ENCODE results near the gene SLC38A11. TPM values are rescaled to one million over a fixed set of nuclear protein-coding genes. Genes with fewer than 3 reads are reported as not detected.

Gene SLC38A11
- total RNA-seq, 4 donors from 2014 or later, result 0.19 to 9.9 (median 0.77) TPM

- no peak for DNase-seq (ENCODE audit: low spot score)
- no peak for ATAC-seq (ENCODE audit: low FRiP score)
- TF ChIP-seq CTCF (IDR thresholded peaks at IDR 0.05), result no peak
These were observed 67.7 kb downstream of the SLC38A11 start for GRCh38 chr2:164887434-164888144.

DNA sequence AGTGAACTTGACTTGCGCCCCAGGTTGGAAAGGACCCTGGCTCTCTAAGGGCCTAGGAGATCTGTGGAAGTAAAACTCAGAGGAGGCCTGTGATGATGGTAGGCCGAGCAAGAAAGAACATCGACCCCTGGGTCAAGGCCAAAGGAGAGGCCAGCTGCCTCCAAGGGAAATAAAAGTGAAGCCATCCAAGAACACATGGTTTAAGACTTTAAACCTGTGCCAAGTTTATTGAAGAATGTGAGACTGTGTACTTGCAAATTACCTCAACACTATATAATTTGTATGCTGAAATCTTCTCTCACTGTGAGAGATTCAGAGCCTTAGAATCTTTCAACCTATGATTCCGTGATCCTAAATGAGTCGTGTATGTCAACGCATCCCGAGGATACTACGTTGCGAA, 73.0 kb downstream of the SLC38A11 start:
- TF ChIP-seq CTCF (IDR thresholded peaks at IDR 0.05), result no peak
- no peak for DNase-seq (ENCODE audit: low spot score)
- no peak for ATAC-seq (ENCODE audit: low FRiP score)

DNA sequence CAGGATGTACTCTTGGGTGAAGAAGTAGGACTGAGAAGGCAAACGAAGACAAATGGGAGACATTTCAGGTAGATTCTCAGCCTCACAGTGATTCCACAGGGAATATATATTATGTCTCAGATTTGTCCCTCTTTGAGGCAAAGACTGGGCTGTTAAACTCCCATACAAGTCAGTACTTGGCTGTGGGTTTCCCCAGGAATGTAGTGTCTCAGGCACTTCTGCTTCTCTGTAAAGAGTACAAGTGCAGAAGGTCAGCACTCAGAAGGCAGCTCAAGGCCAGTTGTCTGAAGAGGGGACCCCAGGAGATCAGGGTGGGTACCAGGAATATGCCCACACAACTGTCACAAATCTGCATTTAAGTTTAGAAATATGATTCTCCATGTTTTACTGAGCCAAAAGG, 73.8 kb downstream of the SLC38A11 start:
- no peak for ATAC-seq (ENCODE audit: low FRiP score)
- TF ChIP-seq CTCF (IDR thresholded peaks at IDR 0.05), result no peak
- DNase-seq (ENCODE audit: low spot score), result no peak

DNA sequence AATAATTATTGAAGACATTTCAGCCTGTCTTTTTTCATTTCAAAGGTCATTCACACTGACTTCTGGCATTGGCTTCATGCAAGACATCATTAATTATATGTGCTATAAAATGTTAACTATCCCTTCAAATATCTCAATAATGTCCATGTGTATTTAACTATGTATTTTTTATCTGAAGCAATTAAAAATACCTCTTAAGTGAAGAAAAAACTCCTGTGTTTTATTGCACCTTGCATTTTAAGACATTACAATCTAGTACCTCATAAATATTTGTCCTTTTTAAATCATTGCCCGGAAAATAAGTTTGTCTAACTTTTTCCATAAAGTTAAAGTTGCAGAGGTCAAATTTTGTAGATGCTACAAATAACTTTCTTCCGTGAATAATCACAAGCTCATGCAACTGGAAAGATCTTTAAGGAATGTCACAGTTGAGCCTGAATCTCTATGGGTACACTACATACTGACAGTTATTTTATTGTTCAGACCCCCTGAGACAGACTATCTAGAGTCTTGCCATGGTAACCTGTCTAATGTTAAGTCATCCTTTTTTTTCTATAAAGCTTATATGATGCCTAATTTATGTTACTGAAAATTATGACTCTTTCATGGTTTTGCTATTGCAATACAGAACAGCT, 75.3 kb downstream of the SLC38A11 start:
- ATAC-seq (ENCODE audit: low FRiP score) (no peak), DNase-seq (ENCODE audit: low spot score) (no peak)
- TF ChIP-seq CTCF (IDR thresholded peaks at IDR 0.05), result no peak

GRCh38 chr2:164877927-164878326, 77.4 kb downstream of the SLC38A11 start:
- DNase-seq (ENCODE audit: low spot score) (no peak), ATAC-seq (ENCODE audit: low FRiP score) (no peak)
- no peak for TF ChIP-seq CTCF (IDR thresholded peaks at IDR 0.05)

- no peak for TF ChIP-seq CTCF (IDR thresholded peaks at IDR 0.05)
- DNase-seq (ENCODE audit: low spot score), result no peak
- ATAC-seq (ENCODE audit: low FRiP score), result no peak
These were observed 78.2 kb downstream of the SLC38A11 start for GRCh38 chr2:164877169-164877568.

All from omental fat pad (tissue), 4 donors.